ENCODE results near the gene ICAM3. TPM values are rescaled to one million over a fixed set of nuclear protein-coding genes. Genes with fewer than 3 reads are reported as not detected.
"Not testable (repeated sequence)": the region's sequence is repeated elsewhere in the genome, so short reads cannot be mapped to it uniquely, and the experiment has no call there.

ICAM3 gene
- total RNA-seq, 1 experiment from 2014 or later: 28.3 TPM

DNA sequence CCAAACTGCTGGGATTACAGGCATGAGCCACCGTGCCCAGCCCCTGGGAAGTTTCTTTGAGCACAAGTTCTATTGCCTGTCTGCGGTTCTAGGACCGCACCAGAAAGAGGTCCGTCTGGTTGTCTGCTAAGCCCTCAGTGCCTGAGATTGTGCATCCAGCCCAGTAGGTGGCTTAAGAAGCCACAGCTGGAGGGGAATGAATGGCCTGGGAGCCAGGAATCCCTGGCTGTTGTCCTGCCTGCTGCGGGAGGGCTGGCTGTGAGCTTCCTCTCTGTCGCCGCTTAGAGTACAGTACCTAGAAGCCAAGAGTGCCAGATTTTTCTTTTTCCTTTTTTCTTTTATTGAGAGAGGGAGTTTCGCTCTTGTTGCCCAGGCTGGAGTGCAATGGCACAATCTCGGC lies 45.2 kb upstream of the ICAM3 start:
- H3K9me3 Mint-ChIP-seq: no peaks in the 10 kb centered on the region; a peak in 1 of 5 replicates
- Histone ChIP-seq H3K9me3 (ENCODE audit: control insufficient read depth, low read depth, low read length) (no peaks in the 10 kb centered on the region), H3K4me2 (ENCODE audit: insufficient read depth, insufficient read length, low read length) (no peak overlapping the region), H3K23me2 (ENCODE audit: insufficient read length, low read depth, low read length, poor library complexity, severe bottlenecking) (peaks cover 4% of the 10 kb centered on the region), H3K14ac (ENCODE audit: insufficient read depth, low read length) (no peak overlapping the region), H3K79me1 (ENCODE audit: insufficient read depth, low read depth, low read length, poor library complexity, severe bottlenecking) (no peaks in the 10 kb centered on the region), H3K18ac (ENCODE audit: insufficient read length, low read depth, low read length) (no peak overlapping the region), H4K91ac (ENCODE audit: insufficient read length, low read depth, low read length) (no peak overlapping the region), H3K9ac (ENCODE audit: extremely low read depth, insufficient read length, low read length) (no peak overlapping the region), H3K27me3 (ENCODE audit: insufficient read depth, low read length) (no peaks in the 10 kb centered on the region), H3K23ac (ENCODE audit: insufficient read length, low read depth, low read length) (no peak overlapping the region), H3K4ac (ENCODE audit: low read depth, low read length) (no peak overlapping the region), H2AFZ (ENCODE audit: low read length) (no peak overlapping the region), H2AK5ac (ENCODE audit: insufficient read length, low read length) (no peak overlapping the region), H3K4me1 (ENCODE audit: insufficient read depth, low read length) (no peaks in the 10 kb centered on the region), H3T11ph (ENCODE audit: low read length) (no peak overlapping the region), H2BK120ac (ENCODE audit: low read depth, low read length, poor library complexity, severe bottlenecking) (no peak overlapping the region), H2BK15ac (ENCODE audit: low read depth, low read length) (no peak overlapping the region), H3K27ac (ENCODE audit: insufficient read length, low read depth, low read length) (no peak overlapping the region), H4K8ac (replicated peaks; ENCODE audit: insufficient read length, low read depth, low read length) (no peak overlapping the region), H3K79me2 (ENCODE audit: insufficient read depth, low read length) (no peaks in the 10 kb centered on the region), H2BK20ac (ENCODE audit: low read depth, low read length, poor library complexity, severe bottlenecking) (no peak overlapping the region), H2BK12ac (ENCODE audit: insufficient read length, low read depth, low read length) (no peak overlapping the region), H4K20me1 (ENCODE audit: control insufficient read depth, insufficient read depth, insufficient read length) (no peaks in the 10 kb centered on the region), H2BK5ac (ENCODE audit: insufficient read length, low read length) (no peak overlapping the region), H4K5ac (ENCODE audit: insufficient read length, low read depth, low read length) (no peak overlapping the region), H3K56ac (ENCODE audit: insufficient read length, low read depth, low read length) (no peak overlapping the region)
- H3K36me3 Mint-ChIP-seq (ENCODE audit: insufficient read depth in 1 of 3, low read depth in 3 of 3): no peaks in the 10 kb centered on the region; a peak in 1 of 7 replicates
- no CpG with 5 or more reads among the region's 9 CpGs for WGBS (ENCODE audit: extremely low coverage, insufficient read length, low lambda C conversion rate)
- DNase-seq: no peak
- peaks cover 11 to 13% of the 10 kb centered on the region in 2 experiments for H3K4me1 Mint-ChIP-seq
- H3K4me3 Mint-ChIP-seq: no peak overlapping the region
- H3K27ac Mint-ChIP-seq: no peak overlapping the region
- H3K27me3 Mint-ChIP-seq (ENCODE audit: low read depth): no peaks in the 10 kb centered on the region
- TF ChIP-seq CTCF (conservative IDR thresholded peaks at IDR 0.05): 0 out of 3 replicates have a peak, but pooled peaks have one; percentile 16

DNA sequence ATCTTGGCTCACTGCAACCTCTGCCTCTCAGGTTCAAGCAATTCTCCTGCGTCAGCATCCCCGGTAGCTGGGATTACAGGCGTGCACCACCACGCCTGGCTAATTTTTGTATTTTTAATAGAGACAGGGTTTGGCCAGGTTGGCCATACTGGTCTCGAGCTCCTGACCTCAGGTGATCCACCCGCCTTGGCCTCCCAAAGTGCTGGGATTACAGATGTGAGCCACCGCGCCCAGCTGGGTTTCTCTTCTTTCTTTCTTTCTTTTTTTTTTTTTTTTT lies 43.7 kb upstream of the ICAM3 start:
- not testable (repeated sequence) for H4K91ac ChIP-seq (ENCODE audit: insufficient read length, low read depth, low read length); H3K27me3 ChIP-seq (ENCODE audit: insufficient read depth, low read length); H3K9ac ChIP-seq (ENCODE audit: extremely low read depth, insufficient read length, low read length); H2BK20ac ChIP-seq (ENCODE audit: low read depth, low read length, poor library complexity, severe bottlenecking); H4K8ac ChIP-seq (replicated peaks; ENCODE audit: insufficient read length, low read depth, low read length); H3K4me1 ChIP-seq (ENCODE audit: insufficient read depth, low read length); H3K79me2 ChIP-seq (ENCODE audit: insufficient read depth, low read length); H3K4me3 Mint-ChIP-seq; H2BK120ac ChIP-seq (ENCODE audit: low read depth, low read length, poor library complexity, severe bottlenecking); H3K27me3 Mint-ChIP-seq (ENCODE audit: low read depth); DNase-seq; H2AFZ ChIP-seq (ENCODE audit: low read length); H3K56ac ChIP-seq (ENCODE audit: insufficient read length, low read depth, low read length); H3K9me3 ChIP-seq (ENCODE audit: control insufficient read depth, low read depth, low read length); H3K36me3 Mint-ChIP-seq (ENCODE audit: insufficient read depth in 1 of 3, low read depth in 3 of 3); H3K14ac ChIP-seq (ENCODE audit: insufficient read depth, low read length); H3K27ac Mint-ChIP-seq; H3K79me1 ChIP-seq (ENCODE audit: insufficient read depth, low read depth, low read length, poor library complexity, severe bottlenecking); H2BK15ac ChIP-seq (ENCODE audit: low read depth, low read length); H4K20me1 ChIP-seq (ENCODE audit: control insufficient read depth, insufficient read depth, insufficient read length); H2BK12ac ChIP-seq (ENCODE audit: insufficient read length, low read depth, low read length); H3K18ac ChIP-seq (ENCODE audit: insufficient read length, low read depth, low read length); H3T11ph ChIP-seq (ENCODE audit: low read length); H4K5ac ChIP-seq (ENCODE audit: insufficient read length, low read depth, low read length); H3K23me2 ChIP-seq (ENCODE audit: insufficient read length, low read depth, low read length, poor library complexity, severe bottlenecking); H3K4ac ChIP-seq (ENCODE audit: low read depth, low read length); H2AK5ac ChIP-seq (ENCODE audit: insufficient read length, low read length); H3K27ac ChIP-seq (ENCODE audit: insufficient read length, low read depth, low read length); H2BK5ac ChIP-seq (ENCODE audit: insufficient read length, low read length); H3K23ac ChIP-seq (ENCODE audit: insufficient read length, low read depth, low read length); H3K9me3 Mint-ChIP-seq; H3K4me2 ChIP-seq (ENCODE audit: insufficient read depth, insufficient read length, low read length)
- peaks cover 11 to 12% of the 10 kb centered on the region in 2 experiments for H3K4me1 Mint-ChIP-seq
- no CpG with 5 or more reads among the region's 8 CpGs for WGBS (ENCODE audit: extremely low coverage, insufficient read length, low lambda C conversion rate)

Data from H9 (cell line).